Erythroblast (primary cell): ENCODE data around the gene TM6SF1.
"Not testable (repeated sequence)": the region's sequence is repeated elsewhere in the genome, so short reads cannot be mapped to it uniquely, and the experiment has no call there.

Source experiments
- DNase-seq, 2 experiments: peaks; one replicate each; lab custom pipeline; 2025; lab: John Stamatoyannopoulos, UW
- GATA1 ChIP-seq: IDR thresholded peaks from 2 replicates; pipeline ENCODE4 v1.6.1; 2011; ENCODE audit warnings: low read depth, mild to moderate bottlenecking, control low read depth, low read length, moderate library complexity
- POLR2A ChIP-seq: IDR thresholded peaks from 2 replicates; pipeline ENCODE4 v1.6.1; 2011; ENCODE audit warnings: mild to moderate bottlenecking, low read length

TM6SF1 gene

DNA sequence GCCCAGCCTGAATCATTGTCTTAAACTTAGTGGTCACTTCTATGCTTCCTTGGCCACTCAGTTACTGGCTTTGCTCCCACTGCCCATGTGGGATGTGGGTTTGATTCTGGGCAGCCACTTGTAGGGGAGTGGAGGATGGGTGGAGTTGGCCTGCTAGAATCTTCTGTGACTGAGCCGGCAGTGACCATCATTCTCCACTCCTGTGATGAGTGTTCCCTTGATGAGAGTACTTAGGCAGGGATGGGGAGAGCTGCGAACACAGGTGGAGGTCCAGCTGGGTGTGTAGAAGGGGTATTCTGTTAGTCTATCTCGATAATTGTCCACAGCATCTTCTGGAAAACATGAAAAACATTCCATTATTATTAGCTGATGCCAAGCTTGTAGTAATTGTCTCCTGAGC is 8.0 kb downstream of the TM6SF1 start:
- no peak for DNase-seq
- TF ChIP-seq GATA1 (no peak), POLR2A (no peak)

DNA sequence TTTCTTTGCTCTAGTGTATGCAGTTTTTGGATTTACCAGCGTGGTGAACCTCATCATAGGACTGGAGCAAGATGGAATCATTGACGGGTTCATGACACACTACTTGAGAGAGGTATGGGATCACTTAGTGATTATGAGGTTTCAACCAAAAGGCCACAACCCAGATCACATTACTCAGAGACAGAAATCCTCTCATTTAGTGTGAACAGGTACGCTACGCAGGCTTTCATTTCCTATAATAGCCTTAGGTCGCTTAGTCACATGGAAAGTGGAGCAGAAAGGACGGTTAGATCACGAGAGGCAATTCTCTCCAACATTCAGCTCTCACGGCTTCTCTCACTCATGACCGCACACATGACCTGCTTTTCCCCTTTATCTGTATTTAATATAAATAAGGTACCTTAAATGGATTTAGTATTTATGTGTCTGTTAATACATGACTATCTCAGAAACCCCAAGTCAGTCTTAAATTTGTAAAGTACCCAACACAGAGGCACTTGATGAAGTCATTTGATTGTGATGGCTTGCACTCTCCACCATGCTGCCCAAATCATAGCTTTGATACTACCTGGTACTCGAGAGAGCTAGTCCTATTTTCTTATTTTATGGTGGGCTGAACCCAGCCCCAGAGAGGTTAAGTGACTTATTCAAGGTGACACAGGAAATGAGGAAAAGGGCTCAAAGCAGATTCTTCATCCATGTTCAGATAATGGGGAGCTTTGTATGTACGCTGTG is 8.6 kb downstream of the TM6SF1 start:
- no peak for DNase-seq
- no peak for TF ChIP-seq GATA1
- no peak for TF ChIP-seq POLR2A

DNA sequence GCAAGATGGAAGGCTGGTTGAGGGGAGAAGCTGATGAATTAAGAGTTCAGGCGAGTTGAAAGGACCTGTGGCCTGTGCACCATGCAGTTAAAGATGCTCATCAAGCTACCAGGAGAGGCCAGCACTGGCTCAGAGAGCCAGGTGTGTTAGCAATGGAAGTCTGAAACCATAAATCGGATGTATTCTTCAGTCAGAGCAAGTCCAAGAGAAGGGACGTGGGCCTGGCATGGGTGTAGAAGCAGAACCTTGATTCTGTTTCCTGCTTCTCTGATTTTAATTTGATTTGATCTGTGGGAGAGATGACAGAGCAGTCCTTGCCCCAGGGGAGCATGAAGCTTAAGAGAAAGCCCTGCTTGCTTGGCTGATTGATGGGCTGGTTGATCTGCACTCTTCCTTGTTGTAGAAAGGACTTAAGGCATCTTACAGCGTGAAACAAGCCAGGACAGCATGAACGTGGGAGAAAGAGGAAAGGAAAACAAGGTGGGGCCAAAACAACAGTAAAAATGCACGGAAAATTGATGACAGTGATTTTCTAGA is 10.9 kb downstream of the TM6SF1 start:
- no peak for TF ChIP-seq GATA1
- no peak for TF ChIP-seq POLR2A
- DNase-seq = no peak

DNA sequence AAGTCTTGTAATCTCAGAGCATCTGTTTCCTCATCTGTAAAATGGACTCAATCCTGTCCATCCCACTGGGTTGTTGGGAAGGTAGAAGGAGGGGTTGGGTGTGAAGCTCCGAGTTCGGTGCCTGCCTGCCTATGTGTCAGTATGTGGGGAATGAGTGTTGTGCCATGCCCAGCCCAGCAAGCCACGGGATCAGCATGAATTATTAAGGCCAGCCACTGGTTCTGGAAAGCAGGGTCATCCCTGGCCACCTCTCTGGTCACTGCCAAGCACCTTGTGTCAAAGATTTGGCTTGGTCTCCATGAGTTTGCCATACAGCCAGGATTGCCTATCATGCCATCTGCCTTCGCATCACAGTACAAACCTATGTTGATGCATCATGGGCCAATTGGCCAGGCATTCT is 11.5 kb downstream of the TM6SF1 start:
- no peak for TF ChIP-seq GATA1
- no peak for TF ChIP-seq POLR2A
- DNase-seq = no peak

DNA sequence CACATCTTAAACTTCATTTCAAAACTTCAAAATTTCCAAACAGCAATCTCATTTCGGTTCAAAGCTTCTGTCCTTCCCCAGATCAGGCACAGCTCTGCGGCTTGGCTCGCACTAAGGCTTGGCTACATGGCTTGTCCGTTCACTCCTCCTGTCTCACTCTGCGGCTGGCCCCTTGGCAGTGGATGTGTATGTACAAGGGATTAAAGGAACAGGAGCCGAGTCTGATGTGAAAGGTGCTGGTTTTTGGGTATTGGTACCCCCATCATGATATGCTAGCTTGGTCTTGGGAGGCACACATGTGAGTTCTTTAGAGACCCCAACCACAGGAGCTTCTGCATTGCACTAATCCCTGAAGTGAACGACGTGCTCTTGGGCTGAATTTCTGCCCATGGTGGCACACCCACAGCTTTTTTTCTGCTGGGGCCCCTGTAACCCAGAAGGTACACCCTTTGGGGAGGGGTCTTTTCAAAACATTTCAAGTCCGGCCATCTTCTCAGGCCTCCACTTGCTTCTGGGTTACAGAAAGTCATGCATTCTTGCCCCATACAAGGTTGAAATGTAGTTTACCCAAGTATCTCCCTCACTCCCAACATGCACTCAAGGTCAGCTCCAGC is 12.6 kb downstream of the TM6SF1 start:
- DNase-seq = no peak
- no peak for TF ChIP-seq POLR2A
- TF ChIP-seq GATA1 = no peak

DNA sequence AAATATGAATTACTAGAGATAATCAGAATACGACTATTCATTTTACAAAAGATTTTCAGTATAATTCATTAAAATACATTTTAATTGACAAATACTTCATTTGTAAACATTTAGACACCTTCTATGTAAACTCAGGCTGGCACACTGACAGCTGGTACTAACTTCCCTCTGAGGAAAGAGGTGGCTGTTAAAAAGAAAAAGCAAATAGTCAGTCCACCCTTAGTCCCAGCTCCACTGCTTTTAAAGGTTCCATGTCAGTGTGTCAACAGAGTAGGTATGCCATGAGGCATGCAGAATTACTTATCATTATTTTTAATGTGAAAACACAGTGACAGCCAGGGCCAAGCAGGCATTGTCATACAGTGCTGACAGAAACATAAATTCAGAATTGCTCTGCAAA is 16.1 kb downstream of the TM6SF1 start:
- no peak for DNase-seq
- TF ChIP-seq POLR2A (no peak), GATA1 (no peak)

DNA sequence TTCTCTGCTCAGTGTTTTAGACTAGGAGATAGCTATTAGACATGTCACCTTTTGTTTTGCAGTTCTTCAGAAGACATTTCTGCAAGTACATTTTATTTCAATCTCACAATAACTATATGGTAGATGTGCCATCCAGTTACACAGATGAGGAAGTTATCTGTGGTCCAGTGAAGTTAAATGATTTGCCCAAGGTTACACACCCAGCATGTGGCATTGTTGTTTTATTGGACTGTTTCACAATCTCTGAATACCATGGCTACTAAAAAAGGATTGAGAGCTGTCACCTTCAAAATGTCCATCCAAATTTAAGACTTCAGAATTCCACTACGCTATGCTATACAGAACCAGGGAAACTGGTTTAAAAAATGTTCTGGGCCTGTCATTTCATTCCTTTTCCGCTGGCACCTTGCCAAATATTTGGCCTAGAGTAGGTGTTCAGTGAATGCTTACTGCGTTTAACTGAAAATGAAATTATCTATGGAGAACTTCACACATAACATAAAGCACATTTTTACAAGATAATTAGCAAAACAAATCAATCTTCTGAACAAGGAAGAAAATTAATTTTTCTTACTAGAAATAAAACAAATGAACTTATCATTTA is 20.2 kb downstream of the TM6SF1 start:
- DNase-seq = no peak
- TF ChIP-seq POLR2A = no peak
- TF ChIP-seq GATA1 = no peak

DNA sequence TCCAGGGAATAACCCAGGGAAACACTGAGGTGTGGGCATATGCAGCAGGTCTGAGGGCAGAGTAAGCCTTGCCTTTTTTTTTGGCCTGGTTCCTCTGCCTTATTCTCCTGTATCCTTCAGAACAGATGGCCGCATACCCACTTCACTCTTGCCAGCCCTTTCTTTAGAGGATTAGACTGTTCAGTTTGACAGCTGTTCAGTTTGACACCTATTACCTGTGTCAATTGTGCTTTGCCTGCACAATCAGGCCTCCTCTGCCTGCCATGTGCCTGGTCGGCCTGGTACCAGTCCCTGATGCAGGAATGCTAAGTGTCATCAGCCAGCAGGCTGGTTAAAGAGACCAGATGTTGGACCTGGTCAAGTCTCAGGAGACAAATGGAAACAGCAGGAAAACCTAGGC is 22.3 kb downstream of the TM6SF1 start:
- no peak for DNase-seq
- TF ChIP-seq GATA1 (no peak), POLR2A (no peak)

DNA sequence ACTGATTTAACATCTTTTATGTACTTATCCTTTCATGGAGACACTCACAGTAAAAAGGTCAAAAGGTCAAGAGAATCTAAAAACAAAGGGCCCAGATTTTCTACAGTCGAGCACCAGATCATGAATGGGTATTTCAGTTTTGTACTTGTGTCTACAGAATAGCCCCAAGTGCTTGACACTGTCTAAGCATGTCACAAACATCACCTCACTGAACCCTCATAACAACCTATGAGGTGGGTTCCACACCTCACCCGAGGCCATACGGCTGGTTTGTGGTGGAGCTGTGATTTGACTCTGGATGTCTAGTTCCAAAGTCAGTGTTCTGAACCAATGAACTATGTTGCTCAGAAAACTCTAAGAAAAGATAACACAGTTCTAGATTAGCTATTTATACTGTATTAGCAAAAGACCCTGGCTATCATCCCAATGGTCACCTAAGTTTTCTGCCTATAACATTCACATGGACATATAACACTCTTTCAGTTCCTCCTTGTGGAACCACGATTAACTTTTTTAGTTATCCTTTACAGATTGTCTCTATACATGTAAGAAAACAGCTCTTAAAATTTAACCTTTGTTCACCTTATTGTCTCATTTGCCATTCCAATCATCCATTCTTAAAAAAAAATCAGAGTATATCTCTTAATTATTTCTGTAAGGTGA is 25.5 kb downstream of the TM6SF1 start:
- TF ChIP-seq GATA1 (no peak), POLR2A (no peak)
- no peak for DNase-seq

DNA sequence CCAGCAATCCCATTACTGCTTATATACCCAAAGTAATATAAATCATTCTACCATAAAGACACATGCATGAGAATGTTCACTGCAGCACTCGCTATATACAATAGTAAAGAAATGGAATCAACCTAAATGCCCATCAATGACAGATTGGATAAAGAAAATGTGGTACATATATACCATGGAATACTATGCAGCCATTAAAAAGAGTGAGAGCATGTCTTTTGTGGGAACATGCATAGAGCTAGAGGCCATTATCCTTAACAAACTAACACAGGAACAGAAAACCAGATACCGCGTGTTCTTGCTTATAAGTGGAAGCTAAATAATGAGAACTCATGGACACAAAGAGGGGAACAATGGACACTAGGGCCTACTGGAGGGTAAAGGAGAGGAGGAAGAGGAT is 34.7 kb downstream of the TM6SF1 start:
- not testable (repeated sequence) for DNase-seq

DNA sequence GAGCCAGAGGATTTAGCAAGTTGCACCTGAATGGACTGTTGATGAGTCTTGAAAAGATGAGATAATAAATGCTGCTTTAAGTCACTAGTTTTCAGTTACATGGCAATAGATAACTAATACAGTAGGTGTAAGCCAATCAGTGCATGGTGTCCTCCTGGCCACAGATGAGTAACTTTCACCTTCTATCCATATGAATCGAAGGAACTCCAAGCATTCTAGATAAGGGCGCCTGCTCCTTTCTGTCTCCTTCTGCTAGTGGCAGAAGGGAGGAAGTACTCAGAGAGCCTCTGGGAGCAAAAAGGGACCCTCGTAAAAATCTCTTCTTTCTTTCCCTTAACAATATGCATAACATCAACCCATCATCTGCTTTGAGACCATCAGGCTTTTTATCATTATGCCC is 37.3 kb downstream of the TM6SF1 start:
- DNase-seq = no peak
- TF ChIP-seq POLR2A = no peak
- no peak for TF ChIP-seq GATA1

DNA sequence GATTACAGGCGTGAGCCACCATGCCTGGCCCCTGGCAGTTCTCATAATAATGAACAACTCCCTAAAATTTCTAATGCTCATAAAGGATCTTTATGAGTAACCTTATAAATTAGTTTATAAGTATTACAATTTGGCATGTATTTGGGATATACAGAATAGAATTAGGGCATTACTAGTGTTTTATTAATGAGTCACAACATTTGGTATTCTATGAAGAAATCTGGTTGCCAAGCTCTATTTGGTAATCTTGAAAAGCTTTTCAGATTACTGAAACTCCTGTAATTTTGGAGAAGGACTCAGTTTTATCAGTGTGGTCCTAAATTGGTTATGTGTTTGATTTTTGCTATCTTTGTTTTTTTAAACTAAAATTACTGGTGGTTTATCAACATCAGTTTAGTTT is 45.8 kb downstream of the TM6SF1 start:
- no peak for TF ChIP-seq POLR2A
- no peak for TF ChIP-seq GATA1
- no peak for DNase-seq

DNA sequence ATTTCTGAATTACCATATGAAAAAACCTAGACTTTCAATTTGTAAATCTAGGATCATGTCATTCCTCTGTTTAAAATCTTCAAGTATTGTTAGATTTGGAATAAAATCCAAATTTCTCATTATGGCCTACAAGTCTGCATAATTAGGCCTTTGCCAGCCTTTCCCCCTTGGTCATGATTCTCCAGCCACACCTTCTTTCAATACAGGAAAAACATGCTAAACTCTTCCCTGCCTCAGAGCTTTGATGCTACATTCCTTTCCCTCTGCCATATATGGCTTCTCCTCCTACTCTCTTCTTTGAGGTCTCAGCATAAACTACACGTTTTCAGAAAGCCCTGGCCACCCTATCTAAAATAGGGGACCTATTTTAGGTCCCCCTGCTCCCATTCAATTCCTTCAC is 48.5 kb downstream of the TM6SF1 start:
- TF ChIP-seq POLR2A = no peak
- TF ChIP-seq GATA1 = no peak
- no peak for DNase-seq

DNA sequence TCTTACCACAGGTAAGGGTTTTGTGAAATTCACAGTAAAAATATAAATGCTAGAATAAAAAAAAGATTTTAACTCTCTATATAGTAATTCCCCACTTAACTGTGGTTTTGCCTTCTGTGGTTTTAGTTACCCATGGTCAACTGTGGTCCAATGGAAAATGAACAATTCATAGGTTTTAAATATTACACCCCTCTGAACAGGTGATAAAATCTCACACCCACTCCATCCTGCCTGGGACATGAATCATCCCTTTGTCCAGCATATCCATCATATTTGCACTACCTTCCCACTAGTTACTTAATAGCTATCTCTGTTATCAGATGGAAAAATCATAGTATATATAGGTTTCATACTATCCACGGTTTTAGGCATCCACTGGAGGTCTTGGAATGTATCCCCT is 50.9 kb downstream of the TM6SF1 start:
- TF ChIP-seq GATA1 (no peak), POLR2A (no peak)
- DNase-seq = no peak
